ENCODE measurements around the gene KLHL12.
A peak's percentile ranks its signal among the peaks of the same experiment; 100 is the strongest.
"Not testable (repeated sequence)": the region's sequence is repeated elsewhere in the genome, so short reads cannot be mapped to it uniquely, and the experiment has no call there.

Gene KLHL12

DNA sequence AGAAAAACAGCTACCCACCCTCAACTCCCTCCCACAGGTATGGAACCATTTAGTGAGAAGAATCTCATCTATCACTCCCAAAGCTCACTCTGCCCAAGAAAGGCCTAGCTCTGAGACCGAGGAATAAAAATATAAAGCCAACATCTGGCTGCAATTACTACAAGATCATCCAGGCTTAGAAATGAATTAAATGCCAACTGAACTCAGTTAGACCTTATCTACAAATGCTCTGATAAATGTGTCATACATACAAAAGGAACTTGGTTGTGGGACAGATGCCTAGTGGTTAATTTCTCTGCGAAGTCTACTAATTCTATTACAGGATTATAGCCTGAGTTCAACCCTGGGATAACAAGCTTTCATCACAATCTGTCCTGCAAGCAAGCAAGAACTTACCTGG is 24.4 kb upstream of the KLHL12 start:
- DNase-seq (ENCODE audit: low read depth): no peak

GRCh38 chr1:202945483-202945882 is 18.4 kb upstream of the KLHL12 start:
- DNase-seq (ENCODE audit: low read depth): no peak

DNA sequence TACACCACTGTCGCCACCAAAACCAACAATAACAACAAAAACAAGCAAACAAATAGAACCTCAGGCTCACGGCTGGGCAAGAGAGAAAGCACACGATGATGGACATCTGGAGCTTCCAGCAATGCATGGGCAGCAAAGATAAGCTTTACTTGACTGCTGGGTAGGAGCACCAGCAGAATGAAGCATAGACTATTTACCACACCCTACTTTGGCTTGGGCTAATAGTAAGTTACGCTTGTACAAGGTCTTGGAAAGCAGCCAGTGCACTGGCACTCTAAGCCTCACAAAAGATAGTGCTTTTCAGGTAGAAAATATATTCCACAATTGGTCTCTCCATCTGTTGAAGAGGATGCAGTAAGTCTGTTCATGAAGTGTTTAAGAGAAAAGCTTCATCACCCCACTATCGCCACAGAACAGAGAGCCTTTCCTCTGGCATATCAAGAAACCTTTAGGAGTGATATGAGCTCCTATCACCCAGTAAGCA is 17.4 kb upstream of the KLHL12 start:
- DNase-seq (ENCODE audit: low read depth): peak; percentile 69

DNA sequence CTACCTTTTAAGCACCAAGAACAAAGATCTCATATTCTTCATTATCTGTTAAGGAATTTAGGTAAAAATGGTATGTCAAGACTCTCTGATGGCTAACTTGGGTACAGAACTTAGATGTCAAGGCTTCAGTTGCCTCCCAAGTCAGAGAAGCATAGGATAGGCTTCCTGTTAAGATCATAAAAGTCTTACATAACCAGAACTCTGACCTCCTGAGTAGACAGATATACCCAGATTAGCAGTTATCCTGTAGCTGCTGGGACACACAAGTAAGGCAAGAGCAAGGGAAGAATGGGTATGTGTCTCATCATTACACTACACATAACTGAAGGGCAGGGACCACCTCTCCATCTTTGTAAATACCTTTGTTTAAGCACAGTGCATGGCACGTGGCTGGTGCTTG is 15.4 kb upstream of the KLHL12 start:
- no peak for DNase-seq (ENCODE audit: low read depth)

DNA sequence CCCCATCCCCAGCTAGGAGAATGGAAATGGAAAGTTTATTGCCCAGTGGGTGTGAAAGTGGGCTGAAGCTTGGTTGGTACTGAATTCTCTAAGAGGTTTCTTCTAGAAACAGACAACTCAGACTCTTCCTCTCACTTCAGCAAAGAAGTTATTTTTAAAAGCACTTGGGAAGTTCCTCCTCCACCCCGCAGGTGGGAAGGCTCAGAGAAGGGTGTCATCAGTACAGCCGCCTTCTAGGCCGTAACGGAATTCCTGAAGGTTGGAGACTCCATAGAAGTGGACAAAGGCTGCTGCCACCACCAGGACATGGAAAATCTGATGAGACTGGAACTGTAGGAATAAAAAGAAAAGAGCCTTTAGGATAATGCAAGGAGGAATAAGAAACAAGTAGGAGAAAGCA is 14.3 kb upstream of the KLHL12 start:
- no peak for DNase-seq (ENCODE audit: low read depth)

DNA sequence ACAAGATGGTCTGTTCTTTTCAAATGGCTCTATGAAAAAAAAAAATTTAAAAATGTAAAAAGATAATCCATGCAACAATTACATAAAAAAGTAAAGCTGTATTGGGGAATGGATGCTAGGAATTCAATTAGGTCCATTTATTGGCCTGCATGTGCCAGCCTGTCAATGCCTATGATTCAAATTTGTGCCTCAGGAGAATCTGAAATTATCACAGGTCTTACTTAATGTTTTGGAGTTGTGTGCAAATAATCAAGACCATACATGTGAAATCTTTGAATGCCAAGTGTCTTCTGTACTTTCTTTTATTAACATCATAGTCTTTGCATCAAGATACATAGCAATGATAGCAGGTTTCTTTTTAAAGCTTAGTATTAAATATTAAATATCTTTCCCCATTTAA is 13.5 kb upstream of the KLHL12 start:
- DNase-seq (ENCODE audit: low read depth): no peak

GRCh38 chr1:202938287-202938925 is 11.4 kb upstream of the KLHL12 start:
- DNase-seq (ENCODE audit: low read depth): peak; percentile 48

DNA sequence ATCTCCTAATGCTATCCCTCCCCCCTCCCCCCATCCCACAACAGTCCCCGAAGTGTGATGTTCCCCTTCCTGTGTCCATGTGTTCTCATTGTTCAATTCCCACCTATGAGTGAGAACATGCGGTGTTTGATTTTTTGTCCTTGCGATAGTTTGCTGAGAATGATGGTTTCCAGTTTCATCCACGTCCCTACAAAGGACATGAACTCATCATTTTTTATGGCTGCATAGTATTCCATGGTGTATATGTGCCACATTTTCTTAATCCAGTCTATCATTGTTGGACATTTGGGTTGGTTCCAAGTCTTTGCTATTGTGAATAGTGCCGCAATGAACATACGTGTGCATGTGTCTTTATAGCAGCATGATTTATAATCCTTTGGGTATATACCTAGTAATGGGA is 9.4 kb upstream of the KLHL12 start:
- DNase-seq (ENCODE audit: low read depth): not testable (repeated sequence)

DNA sequence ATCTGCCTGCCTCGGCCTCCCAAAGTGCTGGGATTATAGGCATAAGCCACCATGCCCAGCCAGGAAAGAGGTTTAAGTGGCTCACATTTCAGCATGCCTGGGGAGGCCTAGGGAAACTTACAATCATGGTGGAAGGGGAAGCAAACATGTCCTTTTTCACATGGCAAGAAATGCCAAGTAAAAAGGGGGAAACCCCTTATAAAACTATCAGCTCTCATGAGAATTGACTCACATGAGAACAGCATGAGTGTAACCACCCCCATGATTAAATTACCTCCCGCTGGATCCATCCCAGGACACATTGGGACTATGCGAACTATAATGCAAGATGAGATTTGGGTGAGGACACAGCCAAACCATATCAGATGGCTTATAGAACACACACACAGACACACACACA is 8.8 kb upstream of the KLHL12 start:
- DNase-seq (ENCODE audit: low read depth): no peak

DNA sequence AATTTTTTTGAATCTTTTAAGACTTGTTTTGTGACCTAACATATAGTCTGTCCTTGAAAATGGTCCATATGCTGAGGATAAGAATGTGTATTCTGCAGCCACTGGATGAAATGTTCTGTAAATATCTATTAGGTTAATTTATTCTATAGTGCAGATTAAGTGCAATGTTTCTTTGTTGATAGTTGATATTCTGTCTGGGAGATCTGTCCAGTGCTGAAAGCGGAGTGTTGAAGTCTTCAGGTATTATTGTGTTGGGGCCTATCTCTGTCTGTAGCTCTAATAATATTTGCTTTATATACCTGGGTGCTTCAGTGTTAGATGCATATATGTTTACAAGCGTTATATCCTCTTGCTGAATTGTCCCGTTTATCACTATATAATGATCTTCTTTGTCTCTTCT is 7.7 kb upstream of the KLHL12 start:
- no peak for DNase-seq (ENCODE audit: low read depth)

DNA sequence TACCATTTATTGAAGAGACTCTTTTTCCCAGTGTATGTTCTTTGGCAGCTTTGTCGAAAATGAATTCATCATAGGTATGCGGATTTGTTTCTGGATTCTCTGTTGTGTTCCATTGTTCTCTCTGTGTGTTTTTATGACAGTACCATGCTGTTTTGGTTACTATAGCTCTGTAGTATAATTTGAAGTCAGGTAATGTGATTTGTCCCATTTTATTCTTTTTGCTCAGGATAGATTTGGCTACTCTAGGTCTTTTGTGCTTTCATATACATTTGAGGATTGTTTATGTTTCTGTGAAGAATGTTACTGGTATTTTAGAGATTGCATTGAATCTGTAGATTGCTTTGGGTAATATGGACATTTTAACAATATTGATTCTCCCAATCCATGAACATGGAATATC is 5.4 kb upstream of the KLHL12 start:
- no peak for DNase-seq (ENCODE audit: low read depth)

DNA sequence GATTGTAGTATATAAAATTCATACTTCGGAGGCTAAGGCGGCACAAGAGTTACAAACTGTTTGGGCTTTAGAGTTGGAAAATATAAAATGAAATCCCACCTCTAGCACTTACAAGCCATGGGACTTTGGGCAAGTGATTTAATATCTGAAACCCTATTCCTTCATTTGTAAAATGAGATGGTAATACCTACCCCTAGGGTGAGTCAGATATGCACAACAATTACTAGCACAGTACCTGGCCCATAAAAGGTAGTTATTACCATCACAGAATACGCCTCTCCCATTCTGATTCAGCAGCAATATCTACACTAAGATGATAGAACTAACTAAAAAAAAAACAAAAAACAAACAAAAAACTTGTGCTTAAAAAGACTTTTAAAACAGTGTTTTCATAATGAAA is 3.5 kb downstream of the KLHL12 start:
- no peak for DNase-seq (ENCODE audit: low read depth)

DNA sequence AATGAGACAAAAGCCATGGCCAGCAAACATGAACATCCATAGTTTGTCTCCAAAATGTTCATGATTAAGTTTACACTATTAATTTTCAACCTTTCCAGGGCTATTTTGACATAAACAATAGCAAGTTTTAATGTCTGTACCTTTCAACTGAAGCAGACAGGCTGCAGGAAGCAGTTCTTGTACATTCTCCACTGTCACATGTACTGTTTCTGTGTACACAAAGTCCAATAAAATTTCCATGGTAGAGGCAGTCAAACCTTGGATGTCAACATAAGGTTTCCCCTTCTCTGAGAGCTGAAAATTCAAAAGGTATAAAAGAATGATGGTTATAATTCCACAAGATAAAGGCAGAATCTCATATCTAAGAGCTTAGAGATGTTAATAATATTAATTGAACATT is 7.4 kb downstream of the KLHL12 start:
- DNase-seq (ENCODE audit: low read depth): no peak

DNA sequence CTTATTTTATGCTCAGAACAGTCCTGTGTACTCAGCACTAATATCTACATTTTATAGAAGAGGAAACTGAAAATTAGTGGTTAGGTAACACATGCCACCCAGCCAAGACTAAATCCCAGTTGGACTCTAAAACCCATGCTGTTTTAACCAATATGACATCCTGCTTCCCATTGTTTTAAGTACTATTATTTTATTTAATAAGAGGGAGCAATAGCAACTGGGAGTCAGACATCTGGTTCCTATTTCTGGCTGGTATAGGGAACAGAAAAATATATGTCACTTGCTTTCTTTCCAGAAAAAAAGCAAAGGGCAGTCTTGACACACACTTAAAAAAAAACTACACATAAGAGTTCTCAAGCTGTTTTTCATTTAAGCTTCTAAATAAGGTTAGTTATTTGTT is 11.9 kb downstream of the KLHL12 start:
- DNase-seq (ENCODE audit: low read depth): no peak

DNA sequence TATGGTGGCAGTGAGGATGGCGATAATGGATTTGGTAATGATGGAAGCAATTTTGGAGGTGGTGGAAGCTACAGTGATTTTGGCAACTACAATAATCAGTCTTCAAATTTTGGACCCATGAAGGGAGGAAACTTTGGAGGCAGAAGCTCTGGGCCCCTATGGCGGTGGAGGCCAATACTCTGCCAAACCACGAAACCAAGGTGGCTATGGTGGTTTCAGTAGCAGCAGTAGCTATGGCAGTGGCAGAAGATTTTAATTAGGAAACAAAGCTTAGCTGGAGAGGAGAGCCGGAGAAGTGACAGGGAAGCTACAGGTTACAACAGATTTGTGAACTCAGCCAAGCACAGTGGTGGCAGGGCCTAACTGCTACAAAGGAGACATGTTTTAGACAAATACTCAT is 14.6 kb downstream of the KLHL12 start:
- not testable (repeated sequence) for DNase-seq (ENCODE audit: low read depth)

- no peak for DNase-seq (ENCODE audit: low read depth)
Measured at GRCh38 chr1:202909494-202909893, 17.5 kb downstream of the KLHL12 start.

DNA sequence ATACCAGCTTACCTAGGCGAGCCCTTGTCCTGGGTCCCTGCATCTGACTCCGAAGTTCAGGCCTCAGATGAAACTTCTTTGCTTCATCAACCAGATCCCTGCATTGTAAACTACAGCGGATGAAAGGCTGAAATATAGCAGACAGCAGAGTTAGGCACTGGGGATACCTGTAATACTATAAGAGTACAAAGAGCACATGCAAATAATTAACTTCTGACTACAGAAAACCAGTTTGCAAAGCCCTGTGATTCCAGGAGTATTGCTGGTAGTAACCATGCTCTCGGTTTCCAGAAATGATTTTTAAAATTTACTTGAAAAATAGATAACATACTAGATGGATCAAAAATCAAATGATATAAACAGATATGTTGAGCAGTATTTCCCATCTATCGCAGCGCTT is 18.0 kb downstream of the KLHL12 start:
- no peak for DNase-seq (ENCODE audit: low read depth)

GRCh38 chr1:202905331-202905730 is 21.7 kb downstream of the KLHL12 start:
- no peak for DNase-seq (ENCODE audit: low read depth)

DNA sequence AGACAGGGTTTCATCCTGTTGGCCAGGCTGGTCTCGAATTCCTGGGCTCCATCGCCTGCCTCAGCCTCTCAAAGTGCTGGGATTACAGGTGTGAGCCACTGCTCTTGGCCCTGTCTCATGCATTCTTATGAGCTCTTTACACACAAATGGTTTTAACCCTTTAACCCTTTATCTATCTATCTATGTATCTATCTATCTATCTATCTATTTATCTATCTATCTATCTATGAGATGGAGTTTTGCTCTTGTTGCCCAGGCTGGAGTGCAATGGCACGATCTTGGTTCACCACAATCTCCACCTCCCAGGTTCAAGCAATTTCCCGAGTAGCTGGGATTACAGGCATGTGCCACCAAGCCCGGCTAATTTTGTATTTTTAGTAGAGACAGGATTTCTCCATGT is 23.2 kb downstream of the KLHL12 start:
- DNase-seq (ENCODE audit: low read depth): not testable (repeated sequence)

DNA sequence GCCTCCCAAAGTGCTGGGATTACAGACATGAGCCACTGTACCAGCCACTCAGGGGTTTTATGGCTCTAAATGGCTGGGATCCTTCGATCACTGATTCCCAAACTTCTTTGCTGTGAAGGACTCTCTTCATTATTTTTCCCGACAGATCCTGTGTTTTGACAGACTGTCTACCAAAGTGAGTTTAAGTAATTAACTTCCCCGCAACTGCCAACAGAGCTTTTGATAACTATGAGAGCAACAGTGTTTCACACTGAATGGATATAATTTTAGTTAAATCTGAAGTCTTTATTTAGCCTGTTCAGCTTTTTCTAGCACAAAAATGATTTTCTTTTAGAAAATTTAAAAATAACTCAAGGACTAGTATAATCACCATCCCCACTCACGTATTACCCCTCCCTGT is 25.5 kb downstream of the KLHL12 start:
- DNase-seq (ENCODE audit: low read depth): no peak

GRCh38 chr1:202892501-202892900 is 34.5 kb downstream of the KLHL12 start:
- DNase-seq (ENCODE audit: low read depth): no peak

DNA sequence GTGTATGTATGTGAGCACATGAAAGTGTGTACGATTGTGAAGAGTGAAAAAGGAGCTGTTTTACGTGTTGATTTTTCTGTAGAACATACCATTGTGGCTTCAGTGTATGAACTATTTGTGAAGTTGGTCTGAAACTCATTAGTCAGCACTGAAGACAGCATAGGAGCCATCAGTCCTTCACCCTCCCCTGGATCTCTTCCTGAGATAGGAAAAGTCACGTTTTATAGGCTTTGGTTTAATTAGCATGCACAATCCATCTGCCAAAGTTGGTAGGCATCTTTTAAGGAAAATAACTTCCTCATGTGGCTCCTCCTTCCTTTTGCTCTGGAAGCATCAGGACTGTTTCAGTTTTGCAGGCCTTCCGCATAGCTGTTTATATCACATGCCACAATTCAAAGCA is 36.6 kb downstream of the KLHL12 start:
- no peak for DNase-seq (ENCODE audit: low read depth)

- peak; percentile 88 for DNase-seq (ENCODE audit: low read depth)
Measured at GRCh38 chr1:202888531-202889360, 38.3 kb downstream of the KLHL12 start, which contains the start of gene RABIF. RABIF (minus strand) TSS chr1:202889149; CDS start chr1:202889098, 51 bp downstream.

DNA sequence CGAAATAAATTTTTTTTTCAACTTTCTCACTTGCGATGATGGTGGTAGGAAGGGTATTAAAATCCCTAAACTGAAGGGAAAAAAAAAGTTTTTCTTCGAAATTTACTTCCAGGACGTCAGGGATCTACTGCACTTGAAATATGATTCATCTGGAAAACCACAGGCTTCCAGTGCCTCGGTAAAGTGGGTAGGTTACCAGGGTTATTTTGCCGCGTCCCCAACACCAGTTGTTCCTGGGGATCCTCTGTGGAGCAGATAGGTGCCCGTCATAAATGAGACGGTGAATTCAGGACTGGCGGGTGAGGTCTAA is 38.9 kb downstream of the KLHL12 start:
- DNase-seq (ENCODE audit: low read depth): no peak

Measured in CMK (cell line).